Progenitor cell of endocrine pancreas (in vitro differentiated cells): ENCODE data around the gene CBFA2T3. TPM values are rescaled to one million over a fixed set of nuclear protein-coding genes. Genes with fewer than 3 reads are reported as not detected.

Experiments
- DNase-seq: peaks from one replicate; pipeline ENCODE4 v3.0.0; 2021; ENCODE audit warnings: low spot score; ENCODE audit not compliant: unreplicated experiment
- H3K27ac Mint-ChIP-seq: 2 replicates; pipeline ENCODE4 v1.8.0; 2021; ENCODE audit warnings: mild to moderate bottlenecking, moderate library complexity, mixed read lengths
- H3K27me3 Mint-ChIP-seq: 2 replicates; pipeline ENCODE4 v1.8.0; 2021; ENCODE audit warnings: mixed read lengths
- H3K36me3 Mint-ChIP-seq: 2 replicates; pipeline ENCODE4 v1.8.0; 2022; ENCODE audit warnings: mixed read lengths; ENCODE audit not compliant: insufficient read depth
- H3K4me1 Mint-ChIP-seq: 2 replicates; pipeline ENCODE4 v1.8.0; 2021; ENCODE audit warnings: low read depth, mixed read lengths
- H3K4me3 Mint-ChIP-seq: 2 replicates; pipeline ENCODE4 v1.8.0; 2021; ENCODE audit warnings: low read depth, mild to moderate bottlenecking, moderate library complexity, mixed read lengths
- H3K9me3 Mint-ChIP-seq: 2 replicates; pipeline ENCODE4 v1.8.0; 2021; ENCODE audit warnings: low read depth, mixed read lengths
- CTCF ChIP-seq: fragments of 200-600 bp; sonication (generic); IDR thresholded peaks from one replicate; pipeline ENCODE4 v1.5.0; 2021; ENCODE audit warnings: antibody characterized with exemption, mild to moderate bottlenecking; ENCODE audit not compliant: unreplicated experiment
- total RNA-seq: library from RNA; stranded (reverse); gene quantifications from 2 replicates; pipeline ENCODE4 v1.2.1, GENCODE V29; 2021

The CBFA2T3 gene
- total RNA-seq, 1 donor from 2014 or later = 12.9 TPM

DNA sequence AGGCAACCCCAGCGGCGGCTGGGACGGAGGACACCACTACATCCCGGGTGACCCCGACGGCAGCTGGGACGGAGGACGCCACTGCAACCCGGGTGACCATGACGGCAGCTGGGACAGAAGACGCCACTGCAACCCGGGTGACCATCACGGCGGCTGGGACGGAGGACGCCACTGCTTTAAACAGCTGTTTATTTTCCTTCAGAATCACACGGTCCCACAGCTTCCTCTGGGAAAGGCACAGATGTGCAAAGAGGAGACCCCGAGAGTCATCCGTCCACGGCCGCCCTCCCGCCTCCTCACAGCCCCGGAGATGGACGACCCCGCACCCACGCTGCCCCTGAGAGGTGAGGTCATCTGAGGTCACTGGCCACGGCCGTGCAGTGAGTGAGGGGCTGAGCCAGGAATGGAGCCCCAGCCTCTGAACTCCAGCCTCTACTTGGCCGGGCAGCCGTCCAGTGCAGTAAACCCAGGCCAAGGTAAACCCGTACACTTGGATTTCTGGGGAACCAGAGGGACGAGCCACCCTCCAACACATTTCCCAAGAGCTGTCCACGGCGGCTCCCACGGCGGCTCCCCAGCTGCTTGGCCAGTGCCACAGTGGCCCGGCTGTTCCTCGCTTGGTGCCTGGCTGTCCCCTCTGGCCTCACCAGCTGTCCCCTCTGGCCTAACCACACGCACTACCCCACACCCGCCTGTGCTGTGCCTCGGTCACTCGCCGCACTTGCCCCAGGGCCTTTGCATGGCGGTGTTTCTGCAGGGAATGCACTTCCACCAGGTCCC, 67.4 kb downstream of the CBFA2T3 start:
- no peaks in the 10 kb centered on the region for H3K4me1 Mint-ChIP-seq
- H3K27me3 Mint-ChIP-seq = no peaks in the 10 kb centered on the region
- H3K9me3 Mint-ChIP-seq = no peaks in the 10 kb centered on the region
- no peak for DNase-seq
- H3K27ac Mint-ChIP-seq = no peak overlapping the region
- H3K36me3 Mint-ChIP-seq = no peaks in the 10 kb centered on the region
- TF ChIP-seq CTCF = no peak
- H3K4me3 Mint-ChIP-seq = no peak overlapping the region

DNA sequence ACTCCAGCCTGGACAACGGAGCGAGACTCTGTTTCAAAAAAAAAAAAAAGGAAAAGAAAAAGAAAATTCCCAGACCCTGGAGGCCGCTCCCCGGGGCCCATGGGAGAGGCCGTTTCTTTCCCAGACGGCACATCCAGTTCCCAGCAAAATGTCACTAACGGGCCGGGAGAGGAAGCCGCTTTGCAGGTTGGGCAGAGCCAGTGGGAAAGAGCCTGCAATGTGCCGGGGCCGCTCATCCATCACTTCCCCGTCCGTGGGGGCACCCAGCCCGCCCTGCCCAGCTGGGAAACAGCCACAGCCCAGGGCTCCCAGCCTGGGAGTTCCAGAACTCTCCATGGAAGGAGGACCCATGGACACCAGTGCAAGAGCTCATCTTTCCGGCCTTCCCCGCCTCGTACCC, 68.7 kb downstream of the CBFA2T3 start:
- H3K27ac Mint-ChIP-seq = no peak overlapping the region
- no peaks in the 10 kb centered on the region for H3K4me1 Mint-ChIP-seq
- H3K4me3 Mint-ChIP-seq = no peak overlapping the region
- H3K27me3 Mint-ChIP-seq = no peaks in the 10 kb centered on the region
- no peaks in the 10 kb centered on the region for H3K36me3 Mint-ChIP-seq
- no peaks in the 10 kb centered on the region for H3K9me3 Mint-ChIP-seq
- DNase-seq = no peak
- no peak for TF ChIP-seq CTCF

GRCh38 chr16:88907768-88908167, 69.2 kb downstream of the CBFA2T3 start:
- Mint-ChIP-seq H3K27ac (no peak overlapping the region), H3K27me3 (no peaks in the 10 kb centered on the region), H3K9me3 (no peaks in the 10 kb centered on the region), H3K36me3 (no peaks in the 10 kb centered on the region), H3K4me3 (no peak overlapping the region), H3K4me1 (no peaks in the 10 kb centered on the region)
- DNase-seq = no peak
- TF ChIP-seq CTCF = no peak

DNA sequence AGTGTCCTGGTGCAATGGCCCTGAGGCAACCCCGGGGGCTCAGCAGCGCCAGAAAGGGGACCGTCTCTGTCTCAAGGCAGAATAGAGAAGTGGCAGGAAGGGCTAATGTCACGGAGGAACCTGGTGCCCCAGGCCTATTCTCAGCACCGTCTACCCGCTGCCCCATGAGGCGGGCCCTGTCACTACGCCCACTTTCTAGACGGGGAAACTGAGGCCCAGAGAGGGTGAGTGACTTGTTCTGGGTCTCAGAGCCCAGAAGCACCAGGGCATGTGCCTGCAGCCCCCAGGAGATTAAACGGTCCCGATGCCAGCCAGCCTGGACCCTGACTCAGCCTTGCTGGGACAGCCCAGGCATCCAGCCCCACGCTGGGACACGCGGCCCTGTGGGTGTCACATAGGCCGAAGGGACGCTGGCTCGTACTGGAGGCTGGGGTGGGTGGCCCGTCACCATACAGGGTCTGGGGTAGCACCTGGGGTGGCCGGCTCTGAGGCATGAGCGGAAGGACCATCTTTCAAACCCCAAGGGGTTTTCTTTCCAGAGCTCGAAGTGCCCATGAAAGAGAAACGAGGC, 70.4 kb downstream of the CBFA2T3 start:
- no peak overlapping the region for H3K4me3 Mint-ChIP-seq
- H3K36me3 Mint-ChIP-seq = no peaks in the 10 kb centered on the region

DNA sequence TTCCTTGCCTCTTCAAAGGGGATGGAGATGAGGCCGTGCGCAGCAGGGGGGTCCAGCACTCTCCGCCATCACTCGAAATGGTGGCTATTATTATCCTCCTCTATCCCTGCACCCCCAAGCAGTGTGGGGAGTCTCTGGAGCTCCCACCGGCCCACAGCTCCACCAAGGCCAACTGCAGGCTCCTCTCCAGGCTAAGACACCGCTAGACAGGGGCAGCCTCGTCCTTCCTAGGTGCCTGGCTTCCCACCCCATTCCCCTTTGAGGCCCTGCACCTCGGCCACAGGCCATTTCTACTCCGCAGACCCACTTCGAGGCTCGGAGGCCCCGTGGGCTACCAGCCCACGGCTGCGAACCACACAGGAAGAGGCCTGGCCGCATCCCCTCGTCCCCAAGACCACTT, 71.0 kb downstream of the CBFA2T3 start:
- DNase-seq = no peak
- no peaks in the 10 kb centered on the region for H3K36me3 Mint-ChIP-seq
- no peak overlapping the region for H3K4me3 Mint-ChIP-seq
- no peaks in the 10 kb centered on the region for H3K27me3 Mint-ChIP-seq
- no peaks in the 10 kb centered on the region for H3K4me1 Mint-ChIP-seq
- H3K9me3 Mint-ChIP-seq = no peaks in the 10 kb centered on the region
- TF ChIP-seq CTCF = no peak
- H3K27ac Mint-ChIP-seq = no peak overlapping the region

More for the DNA sequence above, 70.4 kb downstream of the CBFA2T3 start:
- Mint-ChIP-seq H3K4me1 (no peaks in the 10 kb centered on the region), H3K27me3 (no peaks in the 10 kb centered on the region), H3K27ac (no peak overlapping the region), H3K9me3 (no peaks in the 10 kb centered on the region)
- no peak for DNase-seq
- no peak for TF ChIP-seq CTCF
